ENCODE measurements around the gene NMB.
"Not testable (repeated sequence)": the region's sequence is repeated elsewhere in the genome, so short reads cannot be mapped to it uniquely, and the experiment has no call there.

- TF ChIP-seq POLR2A (IDR thresholded peaks at IDR 0.05; ENCODE audit: low read length); GATA1 (IDR thresholded peaks at IDR 0.05; ENCODE audit: low read depth, low read length): not testable (repeated sequence)
Measured at GRCh38 chr15:84686446-84686845, 28.4 kb upstream of the NMB start.
